SK-N-SH (cell line): ENCODE results near the gene OR1E2.

Experiments
- EZH2phosphoT487 ChIP-seq: fragments of 200-600 bp; sonication (generic); IDR thresholded peaks from 2 replicates; pipeline ENCODE4 v1.6.1; 2017; ENCODE audit warnings: low read depth, mixed run types, mild to moderate bottlenecking, antibody characterized with exemption, moderate library complexity, borderline replicate concordance
- JUND ChIP-seq: IDR thresholded peaks from 2 replicates; pipeline ENCODE4 v1.4.0; 2012
- MAX ChIP-seq: IDR thresholded peaks from 2 replicates; pipeline ENCODE4 v1.4.0; 2012; ENCODE audit warnings: low read depth
- POLR2AphosphoS5 ChIP-seq: IDR thresholded peaks from 2 replicates; pipeline ENCODE4 v1.6.1; 2012; ENCODE audit warnings: low read depth, low read length
- RCOR1 ChIP-seq: fragments of 150-350 bp; IDR thresholded peaks from 2 replicates; pipeline ENCODE4 v1.6.1; 2017; ENCODE audit warnings: antibody characterized with exemption, low read length
- SIN3A ChIP-seq: IDR thresholded peaks from 2 replicates; pipeline ENCODE4 v1.6.1; 2012; ENCODE audit warnings: low read depth, mild to moderate bottlenecking, low read length, moderate library complexity, borderline replicate concordance
- TAF1 ChIP-seq: IDR thresholded peaks from 2 replicates; pipeline ENCODE4 v1.6.1; 2012; ENCODE audit warnings: low read depth, mild to moderate bottlenecking, low read length, moderate library complexity, borderline replicate concordance
- TEAD4 ChIP-seq: IDR thresholded peaks from 2 replicates; pipeline ENCODE4 v1.4.0; 2012; ENCODE audit warnings: mild to moderate bottlenecking, borderline replicate concordance; ENCODE audit not compliant: insufficient read depth
- YY1 ChIP-seq: IDR thresholded peaks from 2 replicates; pipeline ENCODE4 v1.4.0; 2012; ENCODE audit warnings: low read depth, mild to moderate bottlenecking
- TF ChIP-seq, protein P1 (sequence below): fragments of 200-600 bp; sonication (generic); IDR thresholded peaks from 2 replicates; pipeline ENCODE4 v1.6.1; 2017; ENCODE audit warnings: antibody characterized with exemption, mild to moderate bottlenecking, moderate library complexity
- TF ChIP-seq, protein P2 (sequence below): IDR thresholded peaks from 2 replicates; pipeline ENCODE4 v1.4.0; 2012; ENCODE audit warnings: low read depth, borderline replicate concordance

- TF ChIP-seq, protein P1, sequence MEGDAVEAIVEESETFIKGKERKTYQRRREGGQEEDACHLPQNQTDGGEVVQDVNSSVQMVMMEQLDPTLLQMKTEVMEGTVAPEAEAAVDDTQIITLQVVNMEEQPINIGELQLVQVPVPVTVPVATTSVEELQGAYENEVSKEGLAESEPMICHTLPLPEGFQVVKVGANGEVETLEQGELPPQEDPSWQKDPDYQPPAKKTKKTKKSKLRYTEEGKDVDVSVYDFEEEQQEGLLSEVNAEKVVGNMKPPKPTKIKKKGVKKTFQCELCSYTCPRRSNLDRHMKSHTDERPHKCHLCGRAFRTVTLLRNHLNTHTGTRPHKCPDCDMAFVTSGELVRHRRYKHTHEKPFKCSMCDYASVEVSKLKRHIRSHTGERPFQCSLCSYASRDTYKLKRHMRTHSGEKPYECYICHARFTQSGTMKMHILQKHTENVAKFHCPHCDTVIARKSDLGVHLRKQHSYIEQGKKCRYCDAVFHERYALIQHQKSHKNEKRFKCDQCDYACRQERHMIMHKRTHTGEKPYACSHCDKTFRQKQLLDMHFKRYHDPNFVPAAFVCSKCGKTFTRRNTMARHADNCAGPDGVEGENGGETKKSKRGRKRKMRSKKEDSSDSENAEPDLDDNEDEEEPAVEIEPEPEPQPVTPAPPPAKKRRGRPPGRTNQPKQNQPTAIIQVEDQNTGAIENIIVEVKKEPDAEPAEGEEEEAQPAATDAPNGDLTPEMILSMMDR: no peak
- TF ChIP-seq POLR2AphosphoS5 (no peak), YY1 (no peak), TAF1 (no peak), EZH2phosphoT487 (no peak), JUND (no peak), RCOR1 (no peak), SIN3A (no peak), TEAD4 (no peak), MAX (no peak)
- TF ChIP-seq, protein P2, sequence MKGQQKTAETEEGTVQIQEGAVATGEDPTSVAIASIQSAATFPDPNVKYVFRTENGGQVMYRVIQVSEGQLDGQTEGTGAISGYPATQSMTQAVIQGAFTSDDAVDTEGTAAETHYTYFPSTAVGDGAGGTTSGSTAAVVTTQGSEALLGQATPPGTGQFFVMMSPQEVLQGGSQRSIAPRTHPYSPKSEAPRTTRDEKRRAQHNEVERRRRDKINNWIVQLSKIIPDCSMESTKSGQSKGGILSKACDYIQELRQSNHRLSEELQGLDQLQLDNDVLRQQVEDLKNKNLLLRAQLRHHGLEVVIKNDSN: no peak
Observed at GRCh38 chr17:3400055-3400454, 33.6 kb downstream of the OR1E2 start.
